OCI-LY1 (cell line): ENCODE data around the gene PKNOX2.

Experiments
- H2AFZ ChIP-seq: fragments of 200-600 bp; sonication (generic), shearing (Covaris generic); 2 replicates; pipeline ENCODE4 v1.6.0; 2014; ENCODE audit warnings: antibody characterized with exemption, mild to moderate bottlenecking, low read length
- H3F3A ChIP-seq: fragments of 200-600 bp; sonication (generic), shearing (Covaris generic); 2 replicates; pipeline ENCODE4 v1.6.0; 2014; ENCODE audit warnings: mild to moderate bottlenecking, antibody characterized with exemption, low read length, moderate library complexity; ENCODE audit not compliant: insufficient read depth
- H3K27ac ChIP-seq: fragments of 200-600 bp; sonication (generic); 2 replicates; pipeline ENCODE4 v1.5.1; 2014; ENCODE audit warnings: low read length, mixed run types, mild to moderate bottlenecking, low read depth; ENCODE audit not compliant: poor library complexity, severe bottlenecking
- H3K27me3 ChIP-seq: fragments of 200-600 bp; sonication (generic); 2 replicates; pipeline ENCODE4 v1.6.0; 2014; ENCODE audit warnings: antibody characterized with exemption, mild to moderate bottlenecking, low read length, moderate library complexity; ENCODE audit not compliant: insufficient read depth
- H3K36me3 ChIP-seq: fragments of 200-600 bp; sonication (generic); 2 replicates; pipeline ENCODE4 v1.6.1; 2014; ENCODE audit warnings: mild to moderate bottlenecking, antibody characterized with exemption, low read length, moderate library complexity, mixed read lengths; ENCODE audit not compliant: insufficient read depth
- H3K4me1 ChIP-seq: fragments of 200-600 bp; sonication (generic); 2 replicates; pipeline ENCODE4 v1.5.1; 2014; ENCODE audit warnings: mild to moderate bottlenecking, low read length, moderate library complexity; ENCODE audit not compliant: insufficient read depth, severe bottlenecking
- H3K4me2 ChIP-seq: fragments of 200-600 bp; sonication (generic), shearing (Covaris generic); 2 replicates; pipeline ENCODE4 v1.6.1; 2014; ENCODE audit warnings: low read length
- H3K4me3 ChIP-seq: fragments of 200-600 bp; sonication (generic); 2 replicates; pipeline ENCODE4 v1.5.1; 2014; ENCODE audit warnings: low read length, low read depth, mild to moderate bottlenecking, mixed read lengths; ENCODE audit not compliant: poor library complexity, severe bottlenecking
- H3K79me2 ChIP-seq: fragments of 200-600 bp; shearing (Covaris generic); 2 replicates; pipeline ENCODE4 v1.6.1; 2016; ENCODE audit warnings: mixed run types, low read length, mixed read lengths; ENCODE audit not compliant: insufficient read depth
- H3K9ac ChIP-seq: fragments of 200-600 bp; sonication (generic), shearing (Covaris generic); 2 replicates; pipeline ENCODE4 v1.6.1; 2014; ENCODE audit warnings: mild to moderate bottlenecking, low read length, mixed read lengths
- H3K9me2 ChIP-seq: fragments of 200-600 bp; sonication (generic), shearing (Covaris generic); 2 replicates; pipeline ENCODE4 v1.6.1; 2014; ENCODE audit warnings: low read depth, mild to moderate bottlenecking, low read length, mixed read lengths
- H3K9me3 ChIP-seq: fragments of 200-600 bp; shearing (Covaris generic); 2 replicates; pipeline ENCODE4 v1.6.1; 2014; ENCODE audit warnings: low read length, mixed read lengths
- H4K20me1 ChIP-seq: fragments of 200-600 bp; sonication (generic), shearing (Covaris generic); 2 replicates; pipeline ENCODE4 v1.6.0; 2016; ENCODE audit warnings: mild to moderate bottlenecking, low read length; ENCODE audit not compliant: insufficient read depth
- CTCF ChIP-seq: fragments of 200-600 bp; sonication (generic), shearing (Covaris generic); IDR thresholded peaks from 2 replicates; pipeline ENCODE4 v1.5.1; 2017; ENCODE audit warnings: mild to moderate bottlenecking, antibody characterized with exemption, low read length, moderate library complexity, mixed read lengths
- EZH2 ChIP-seq: fragments of 200-600 bp; sonication (generic), shearing (Covaris generic); IDR thresholded peaks from 2 replicates; pipeline ENCODE4 v1.8.0; 2017; ENCODE audit warnings: borderline replicate concordance, mixed run types, mild to moderate bottlenecking, antibody characterized with exemption, low read length, moderate library complexity, mixed read lengths

Gene PKNOX2

GRCh38 chr11:125373426-125374391, 209.2 kb downstream of the PKNOX2 start:
- Histone ChIP-seq H2AFZ (no peak overlapping the region), H3K27me3 (no peaks in the 10 kb centered on the region), H3K4me1 (no peaks in the 10 kb centered on the region), H3K9ac (no peak overlapping the region), H3K79me2 (no peaks in the 10 kb centered on the region), H3K27ac (no peak overlapping the region), H3K9me2 (no peaks in the 10 kb centered on the region), H3K4me2 (no peak overlapping the region), H3K4me3 (no peak overlapping the region), H3K9me3 (no peaks in the 10 kb centered on the region), H3F3A (no peaks in the 10 kb centered on the region), H3K36me3 (no peaks in the 10 kb centered on the region), H4K20me1 (no peaks in the 10 kb centered on the region)
- TF ChIP-seq EZH2 = no peak
- no peak for TF ChIP-seq CTCF

- H3K27ac ChIP-seq = no peak overlapping the region
- no peaks in the 10 kb centered on the region for H3K79me2 ChIP-seq
- H4K20me1 ChIP-seq = no peaks in the 10 kb centered on the region
- H3K9me2 ChIP-seq = no peaks in the 10 kb centered on the region
- no peak overlapping the region for H3K4me3 ChIP-seq
- H3F3A ChIP-seq = no peaks in the 10 kb centered on the region
- H3K4me1 ChIP-seq = no peaks in the 10 kb centered on the region
- TF ChIP-seq EZH2 (no peak), CTCF (no peak)
- no peaks in the 10 kb centered on the region for H3K36me3 ChIP-seq
- H3K27me3 ChIP-seq = no peaks in the 10 kb centered on the region
- no peak overlapping the region for H3K4me2 ChIP-seq
- no peak overlapping the region for H2AFZ ChIP-seq
- no peak overlapping the region for H3K9ac ChIP-seq
- no peaks in the 10 kb centered on the region for H3K9me3 ChIP-seq
Measured at GRCh38 chr11:125374398-125374797, 209.8 kb downstream of the PKNOX2 start.

- Histone ChIP-seq H3K9me2 (no peaks in the 10 kb centered on the region), H3K36me3 (no peaks in the 10 kb centered on the region), H3K9ac (no peak overlapping the region), H3K4me1 (no peaks in the 10 kb centered on the region), H3F3A (no peaks in the 10 kb centered on the region), H2AFZ (no peak overlapping the region), H3K79me2 (no peaks in the 10 kb centered on the region), H4K20me1 (no peaks in the 10 kb centered on the region), H3K9me3 (no peaks in the 10 kb centered on the region), H3K4me3 (no peak overlapping the region), H3K4me2 (no peak overlapping the region), H3K27me3 (no peaks in the 10 kb centered on the region), H3K27ac (no peak overlapping the region)
- no peak for TF ChIP-seq EZH2
- TF ChIP-seq CTCF = no peak
Measured at GRCh38 chr11:125375146-125375545, 210.6 kb downstream of the PKNOX2 start.
